H9 (cell line): ENCODE data around the gene PCYT1A. TPM values are rescaled to one million over a fixed set of nuclear protein-coding genes. Genes with fewer than 3 reads are reported as not detected.

Source experiments
- DNase-seq: peaks from one replicate; pipeline ENCODE4 v3.0.0-alpha.2; 2017
- H2AFZ ChIP-seq: one replicate; pipeline ENCODE4 v1.6.1; 2013; ENCODE audit warnings: mild to moderate bottlenecking, low read length, control low read depth, moderate library complexity
- H2AK5ac ChIP-seq: 2 replicates; pipeline ENCODE4 v1.6.1; 2013; ENCODE audit warnings: low read length, control low read depth, mixed read lengths; ENCODE audit not compliant: insufficient read length
- H2BK120ac ChIP-seq: one replicate; pipeline ENCODE4 v1.6.1; 2013; ENCODE audit warnings: low read depth, mild to moderate bottlenecking, low read length, control low read depth, inconsistent platforms; ENCODE audit not compliant: poor library complexity, severe bottlenecking
- H2BK12ac ChIP-seq: 2 replicates; pipeline ENCODE4 v1.6.1; 2013; ENCODE audit warnings: low read length, control low read depth, mixed read lengths, low read depth; ENCODE audit not compliant: insufficient read length
- H2BK15ac ChIP-seq: 2 replicates; pipeline ENCODE4 v1.6.1; 2013; ENCODE audit warnings: low read depth, low read length, control low read depth
- H2BK20ac ChIP-seq: one replicate; pipeline ENCODE4 v1.6.1; 2013; ENCODE audit warnings: low read depth, mild to moderate bottlenecking, low read length, control low read depth, inconsistent platforms; ENCODE audit not compliant: poor library complexity, severe bottlenecking
- H2BK5ac ChIP-seq: 2 replicates; pipeline ENCODE4 v1.6.1; 2013; ENCODE audit warnings: low read length, control low read depth, mixed read lengths; ENCODE audit not compliant: insufficient read length
- H3K14ac ChIP-seq: 2 replicates; pipeline ENCODE4 v1.6.1; 2013; ENCODE audit warnings: low read length, control low read depth; ENCODE audit not compliant: insufficient read depth
- H3K18ac ChIP-seq: 2 replicates; pipeline ENCODE4 v1.6.1; 2013; ENCODE audit warnings: low read depth, mild to moderate bottlenecking, mixed read lengths, low read length, control low read depth; ENCODE audit not compliant: insufficient read length
- H3K23ac ChIP-seq: 2 replicates; pipeline ENCODE4 v1.6.1; 2013; ENCODE audit warnings: low read length, control low read depth, mixed read lengths, low read depth; ENCODE audit not compliant: insufficient read length
- H3K23me2 ChIP-seq: 2 replicates; pipeline ENCODE4 v1.6.1; 2013; ENCODE audit warnings: low read depth, mild to moderate bottlenecking, mixed read lengths, low read length, control low read depth; ENCODE audit not compliant: insufficient read length, poor library complexity, severe bottlenecking
- H3K27ac ChIP-seq: 2 replicates; pipeline ENCODE4 v1.5.1; 2013; ENCODE audit warnings: low read length, control low read depth, mixed read lengths, low read depth; ENCODE audit not compliant: insufficient read length
- H3K27me3 ChIP-seq: 2 replicates; pipeline ENCODE4 v1.6.1; 2013; ENCODE audit warnings: low read length, control low read depth, inconsistent platforms; ENCODE audit not compliant: insufficient read depth
- H3K4ac ChIP-seq: 2 replicates; pipeline ENCODE4 v1.6.1; 2013; ENCODE audit warnings: low read depth, mild to moderate bottlenecking, control low read depth, inconsistent platforms, low read length, moderate library complexity
- H3K4me1 ChIP-seq: 2 replicates; pipeline ENCODE4 v1.6.1; 2013; ENCODE audit warnings: low read length, control low read depth, inconsistent platforms; ENCODE audit not compliant: insufficient read depth
- H3K4me2 ChIP-seq: 2 replicates; pipeline ENCODE4 v1.6.1; 2013; ENCODE audit warnings: low read length, control low read depth, mixed read lengths; ENCODE audit not compliant: insufficient read length, insufficient read depth
- H3K56ac ChIP-seq: 2 replicates; pipeline ENCODE4 v1.6.1; 2013; ENCODE audit warnings: low read depth, mild to moderate bottlenecking, mixed read lengths, low read length, control low read depth; ENCODE audit not compliant: insufficient read length
- H3K79me1 ChIP-seq: 2 replicates; pipeline ENCODE4 v1.6.1; 2013; ENCODE audit warnings: low read depth, mild to moderate bottlenecking, moderate library complexity, low read length, control low read depth, inconsistent platforms; ENCODE audit not compliant: insufficient read depth, poor library complexity, severe bottlenecking
- H3K79me2 ChIP-seq: 2 replicates; pipeline ENCODE4 v1.6.1; 2013; ENCODE audit warnings: low read length, control low read depth, inconsistent platforms; ENCODE audit not compliant: insufficient read depth
- H3K9ac ChIP-seq: 2 replicates; pipeline ENCODE4 v1.6.1; 2013; ENCODE audit warnings: low read length, control low read depth, mixed read lengths; ENCODE audit not compliant: insufficient read length; ENCODE audit errors: extremely low read depth
- H3K9me3 ChIP-seq: one replicate; pipeline ENCODE4 v1.6.1; 2013; ENCODE audit warnings: low read depth, low read length, inconsistent platforms; ENCODE audit not compliant: control insufficient read depth
- H3T11ph ChIP-seq: one replicate; pipeline ENCODE4 v1.6.1; 2013; ENCODE audit warnings: mild to moderate bottlenecking, low read length, control low read depth, inconsistent platforms
- H4K20me1 ChIP-seq: one replicate; pipeline ENCODE4 v1.6.1; 2013; ENCODE audit not compliant: control insufficient read depth, insufficient read length, insufficient read depth
- H4K5ac ChIP-seq: 2 replicates; pipeline ENCODE4 v1.6.1; 2013; ENCODE audit warnings: low read depth, mild to moderate bottlenecking, mixed read lengths, low read length, control low read depth; ENCODE audit not compliant: insufficient read length
- H4K8ac ChIP-seq: replicated peaks from 2 replicates; pipeline ENCODE4 v1.6.1; 2013; ENCODE audit warnings: low read length, control low read depth, mixed read lengths, low read depth; ENCODE audit not compliant: insufficient read length
- H4K91ac ChIP-seq: 2 replicates; pipeline ENCODE4 v1.6.1; 2013; ENCODE audit warnings: low read depth, mild to moderate bottlenecking, moderate library complexity, mixed read lengths, low read length, control low read depth; ENCODE audit not compliant: insufficient read length
- H3K27ac Mint-ChIP-seq, 3 experiments: 2 replicates in 2 of 3; 3 replicates in 1 of 3; pipeline ENCODE4 v1.8.0; 2020 to 2021; ENCODE audit warnings: mixed read lengths in 3 of 3, mild to moderate bottlenecking in 1 of 3, moderate library complexity in 1 of 3
- H3K27me3 Mint-ChIP-seq: 2 replicates; pipeline ENCODE4 v1.8.0; 2021; ENCODE audit warnings: low read depth, mild to moderate bottlenecking, moderate library complexity, mixed read lengths
- H3K36me3 Mint-ChIP-seq, 3 experiments: 2 replicates in 2 of 3; 3 replicates in 1 of 3; pipeline ENCODE4 v1.8.0; 2020 to 2021; ENCODE audit warnings: low read depth in 3 of 3, mixed read lengths in 3 of 3; ENCODE audit not compliant: insufficient read depth in 1 of 3
- H3K4me1 Mint-ChIP-seq, 2 experiments: 2 replicates each; pipeline ENCODE4 v1.8.0; 2020; ENCODE audit warnings: mixed read lengths in 2 of 2
- H3K4me3 Mint-ChIP-seq, 2 experiments: 2 replicates in 1 of 2; 3 replicates in 1 of 2; pipeline ENCODE4 v1.8.0; 2020 to 2021; ENCODE audit warnings: mild to moderate bottlenecking in 2 of 2, mixed read lengths in 2 of 2, moderate library complexity in 1 of 2
- H3K9me3 Mint-ChIP-seq, 2 experiments: 2 replicates in 1 of 2; 3 replicates in 1 of 2; pipeline ENCODE4 v1.8.0; 2020; ENCODE audit warnings: mild to moderate bottlenecking in 2 of 2, mixed read lengths in 2 of 2, moderate library complexity in 1 of 2
- WGBS: extraction: QIAGEN DNeasy Blood & Tissue Kit; methylation state at CpG from one replicate; pipeline ENCODE4 v1.1.7; 2013; ENCODE audit warnings: missing lambda C conversion rate, low lambda C conversion rate, mixed read lengths; ENCODE audit not compliant: insufficient read length; ENCODE audit errors: extremely low coverage; 5-methylcytosine and 5-hydroxymethylcytosine counted together
- total RNA-seq: library from RNA; stranded (reverse); gene quantifications from 2 replicates; pipeline ENCODE4 v1.2.1, GENCODE V29; 2021
- TF ChIP-seq, protein P1 (sequence below): fragments of 200-600 bp; sonication (generic); conservative IDR thresholded peaks from 3 replicates; pipeline ENCODE4 v1.8.0; 2021; ENCODE audit warnings: antibody characterized with exemption, mild to moderate bottlenecking

Gene PCYT1A
- total RNA-seq, 1 experiment from 2014 or later = 31.6 TPM

DNA sequence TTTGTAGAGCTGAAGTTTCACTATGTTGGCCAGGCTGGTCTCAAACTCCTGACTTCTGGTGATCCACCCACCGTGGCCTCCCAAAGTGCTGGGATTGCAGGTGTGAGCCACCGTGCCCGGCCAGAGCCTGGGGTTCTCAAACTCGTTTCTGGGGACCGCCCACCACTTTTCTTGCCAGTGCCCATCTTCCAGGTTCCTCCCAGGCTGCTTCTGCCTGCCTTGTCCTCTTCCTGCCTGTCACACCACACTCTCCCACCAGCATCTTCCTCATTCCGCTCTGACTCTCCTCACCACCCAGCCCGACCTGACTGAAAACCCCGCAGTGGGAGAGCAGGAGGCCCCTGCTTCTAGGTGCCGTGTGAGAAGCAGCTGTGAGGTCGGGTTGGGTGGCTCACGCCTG lies 33.6 kb upstream of the PCYT1A start:
- H3K36me3 Mint-ChIP-seq = peaks cover 0 to 5% (median 0%) of the 10 kb centered on the region in 3 experiments; a peak in 1 of 7 replicates
- no peak overlapping the region for H4K8ac ChIP-seq

More for the DNA sequence above, 33.6 kb upstream of the PCYT1A start:
- no peaks in the 10 kb centered on the region for H3K79me1 ChIP-seq
- no peak overlapping the region for H2BK5ac ChIP-seq
- no CpG with 5 or more reads among the region's 11 CpGs for WGBS
- H4K91ac ChIP-seq = no peak overlapping the region
- no peak overlapping the region for H4K5ac ChIP-seq
- Mint-ChIP-seq H3K4me1 (peaks cover 8 to 20% of the 10 kb centered on the region in 2 experiments), H3K27me3 (no peaks in the 10 kb centered on the region), H3K27ac (peak overlapping the region in 1 of 3 experiments; percentile 56; a peak in 1 of 7 replicates), H3K9me3 (no peaks in the 10 kb centered on the region), H3K4me3 (no peak overlapping the region)
- no peak overlapping the region for H2AK5ac ChIP-seq
- no peaks in the 10 kb centered on the region for H4K20me1 ChIP-seq
- no peak overlapping the region for H3K23ac ChIP-seq
- H2BK12ac ChIP-seq = no peak overlapping the region
- H2AFZ ChIP-seq = no peak overlapping the region
- no peaks in the 10 kb centered on the region for H3K9me3 ChIP-seq
- no peak overlapping the region for H3K27ac ChIP-seq
- no peak for DNase-seq
- no peak overlapping the region for H2BK20ac ChIP-seq
- no peak overlapping the region for H2BK15ac ChIP-seq
- no peak overlapping the region for H3K56ac ChIP-seq
- no peaks in the 10 kb centered on the region for H3K4me1 ChIP-seq
- H3K4me2 ChIP-seq = no peak overlapping the region
- H3K4ac ChIP-seq = no peak overlapping the region
- H2BK120ac ChIP-seq = no peak overlapping the region
- H3K14ac ChIP-seq = no peak overlapping the region
- H3K23me2 ChIP-seq = peaks cover 3% of the 10 kb centered on the region
- TF ChIP-seq, protein P1, sequence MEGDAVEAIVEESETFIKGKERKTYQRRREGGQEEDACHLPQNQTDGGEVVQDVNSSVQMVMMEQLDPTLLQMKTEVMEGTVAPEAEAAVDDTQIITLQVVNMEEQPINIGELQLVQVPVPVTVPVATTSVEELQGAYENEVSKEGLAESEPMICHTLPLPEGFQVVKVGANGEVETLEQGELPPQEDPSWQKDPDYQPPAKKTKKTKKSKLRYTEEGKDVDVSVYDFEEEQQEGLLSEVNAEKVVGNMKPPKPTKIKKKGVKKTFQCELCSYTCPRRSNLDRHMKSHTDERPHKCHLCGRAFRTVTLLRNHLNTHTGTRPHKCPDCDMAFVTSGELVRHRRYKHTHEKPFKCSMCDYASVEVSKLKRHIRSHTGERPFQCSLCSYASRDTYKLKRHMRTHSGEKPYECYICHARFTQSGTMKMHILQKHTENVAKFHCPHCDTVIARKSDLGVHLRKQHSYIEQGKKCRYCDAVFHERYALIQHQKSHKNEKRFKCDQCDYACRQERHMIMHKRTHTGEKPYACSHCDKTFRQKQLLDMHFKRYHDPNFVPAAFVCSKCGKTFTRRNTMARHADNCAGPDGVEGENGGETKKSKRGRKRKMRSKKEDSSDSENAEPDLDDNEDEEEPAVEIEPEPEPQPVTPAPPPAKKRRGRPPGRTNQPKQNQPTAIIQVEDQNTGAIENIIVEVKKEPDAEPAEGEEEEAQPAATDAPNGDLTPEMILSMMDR = no peak
- no peak overlapping the region for H3K9ac ChIP-seq
- H3T11ph ChIP-seq = no peak overlapping the region
- H3K79me2 ChIP-seq = no peaks in the 10 kb centered on the region
- H3K27me3 ChIP-seq = no peaks in the 10 kb centered on the region
- H3K18ac ChIP-seq = no peak overlapping the region
